MM.1S (cell line): ENCODE results near the gene GALNT9.

Experiments
- DNase-seq: peaks from one replicate; pipeline ENCODE4 v3.0.0-alpha.2; 2015
- H2AFZ ChIP-seq: fragments of 300-600 bp; sonication (generic); 2 replicates; pipeline ENCODE4 v1.6.0; 2016; ENCODE audit warnings: antibody characterized with exemption, low read length
- H3F3A ChIP-seq: fragments of 300-600 bp; sonication (generic); 2 replicates; pipeline ENCODE4 v1.6.1; 2016; ENCODE audit warnings: mild to moderate bottlenecking, antibody characterized with exemption, low read length, moderate library complexity, mixed read lengths; ENCODE audit not compliant: insufficient read depth
- H3K27ac ChIP-seq: fragments of 300-600 bp; sonication (generic); 2 replicates; pipeline ENCODE4 v1.5.1; 2016; ENCODE audit warnings: mild to moderate bottlenecking, low read length
- H3K27me3 ChIP-seq: fragments of 300-600 bp; sonication (generic); replicated peaks from 2 replicates; pipeline ENCODE4 v1.6.0; 2016; ENCODE audit warnings: low read length; ENCODE audit not compliant: insufficient read depth
- H3K36me3 ChIP-seq: fragments of 300-600 bp; sonication (generic); replicated peaks from 2 replicates; pipeline ENCODE4 v1.6.1; 2016; ENCODE audit warnings: mild to moderate bottlenecking, low read length, mixed read lengths; ENCODE audit not compliant: insufficient read depth
- H3K4me1 ChIP-seq: fragments of 300-600 bp; sonication (generic); 2 replicates; pipeline ENCODE4 v1.6.1; 2016; ENCODE audit warnings: low read length, mixed read lengths
- H3K4me2 ChIP-seq: fragments of 300-600 bp; sonication (generic); 2 replicates; pipeline ENCODE4 v1.6.0; 2016; ENCODE audit warnings: low read depth, low read length
- H3K4me3 ChIP-seq: fragments of 300-600 bp; sonication (generic); 2 replicates; pipeline ENCODE4 v1.5.1; 2016; ENCODE audit warnings: low read length, mixed read lengths
- H3K79me2 ChIP-seq: fragments of 300-600 bp; sonication (generic); 2 replicates; pipeline ENCODE4 v1.6.1; 2016; ENCODE audit warnings: mixed run types, low read length, mixed read lengths
- H3K9ac ChIP-seq: fragments of 300-600 bp; sonication (generic); 2 replicates; pipeline ENCODE4 v1.6.1; 2016; ENCODE audit warnings: low read length, mixed read lengths
- H3K9me2 ChIP-seq: fragments of 300-600 bp; sonication (generic); replicated peaks from 2 replicates; pipeline ENCODE4 v1.6.1; 2016; ENCODE audit warnings: mild to moderate bottlenecking, low read length, mixed read lengths; ENCODE audit not compliant: insufficient read depth
- H3K9me3 ChIP-seq: fragments of 300-600 bp; sonication (generic); replicated peaks from 2 replicates; pipeline ENCODE4 v1.6.1; 2016; ENCODE audit warnings: mild to moderate bottlenecking, low read length, mixed read lengths; ENCODE audit not compliant: insufficient read depth
- H4K20me1 ChIP-seq: fragments of 300-600 bp; sonication (generic); 2 replicates; pipeline ENCODE4 v1.6.1; 2016; ENCODE audit warnings: mild to moderate bottlenecking, low read length, moderate library complexity, mixed read lengths; ENCODE audit not compliant: insufficient read depth
- CTCF ChIP-seq: fragments of 300-600 bp; sonication (generic); IDR thresholded peaks from 2 replicates; pipeline ENCODE4 v1.5.1; 2016; ENCODE audit warnings: antibody characterized with exemption, low read length, mixed read lengths
- EZH2 ChIP-seq: fragments of 300-600 bp; sonication (generic); optimal IDR thresholded peaks from 2 replicates; pipeline ENCODE3; 2017; ENCODE audit warnings: low read depth, mild to moderate bottlenecking, antibody characterized with exemption, low read length, mixed read lengths
- EZH2phosphoT487 ChIP-seq: fragments of 300-600 bp; sonication (generic); IDR thresholded peaks from 2 replicates; pipeline ENCODE4 v1.6.1; 2018; ENCODE audit warnings: antibody characterized with exemption, low read length

Gene GALNT9

GRCh38 chr12:132207083-132207775 lies 122.2 kb downstream of the GALNT9 start:
- Histone ChIP-seq H3K27ac (no peak overlapping the region), H2AFZ (no peak overlapping the region), H4K20me1 (no peaks in the 10 kb centered on the region), H3K79me2 (no peaks in the 10 kb centered on the region), H3K36me3 (no peaks in the 10 kb centered on the region), H3K9me2 (no peaks in the 10 kb centered on the region), H3K9ac (no peak overlapping the region), H3K4me3 (no peak overlapping the region), H3F3A (no peaks in the 10 kb centered on the region), H3K4me2 (no peak overlapping the region), H3K27me3 (peaks cover 6% of the 10 kb centered on the region), H3K9me3 (no peaks in the 10 kb centered on the region), H3K4me1 (no peaks in the 10 kb centered on the region)
- DNase-seq = no peak
- no peak for TF ChIP-seq EZH2
- no peak for TF ChIP-seq EZH2phosphoT487

DNA sequence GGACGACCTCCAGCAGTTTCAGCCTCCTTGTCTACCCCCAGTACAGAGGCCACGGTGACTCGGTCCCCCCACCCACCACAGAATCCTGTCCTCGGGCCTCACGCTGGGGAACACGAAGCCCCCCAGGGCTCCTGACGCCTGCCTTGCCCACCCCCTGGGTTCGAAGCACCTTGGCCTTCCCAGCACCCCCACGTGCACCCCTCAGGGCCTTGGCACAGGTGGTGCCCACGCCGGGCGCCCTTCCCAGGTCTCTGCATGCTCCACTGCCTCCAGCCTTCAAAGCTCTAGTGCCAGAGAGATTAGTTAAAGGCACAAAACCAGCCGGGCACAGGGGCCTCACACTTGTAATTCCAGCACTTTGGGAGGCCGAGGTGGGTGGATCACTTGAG lies 123.3 kb downstream of the GALNT9 start:
- H4K20me1 ChIP-seq = no peaks in the 10 kb centered on the region
- H2AFZ ChIP-seq = no peak overlapping the region
- no peaks in the 10 kb centered on the region for H3K9me3 ChIP-seq
- H3K4me3 ChIP-seq = no peak overlapping the region
- H3K4me2 ChIP-seq = no peak overlapping the region
- H3K27ac ChIP-seq = no peak overlapping the region
- peaks cover 10% of the 10 kb centered on the region for H3K27me3 ChIP-seq
- DNase-seq = no peak
- no peaks in the 10 kb centered on the region for H3K79me2 ChIP-seq
- no peak for TF ChIP-seq EZH2phosphoT487
- no peak for TF ChIP-seq CTCF
- no peak for TF ChIP-seq EZH2
- H3K9me2 ChIP-seq = no peaks in the 10 kb centered on the region
- H3F3A ChIP-seq = no peaks in the 10 kb centered on the region
- no peaks in the 10 kb centered on the region for H3K4me1 ChIP-seq
- no peaks in the 10 kb centered on the region for H3K36me3 ChIP-seq
- no peak overlapping the region for H3K9ac ChIP-seq

- no peak for TF ChIP-seq CTCF
- TF ChIP-seq EZH2 = no peak
- TF ChIP-seq EZH2phosphoT487 = no peak
- no peak overlapping the region for H3K4me2 ChIP-seq
- H3F3A ChIP-seq = no peaks in the 10 kb centered on the region
- no peaks in the 10 kb centered on the region for H3K4me1 ChIP-seq
- H3K27ac ChIP-seq = no peak overlapping the region
- no peak overlapping the region for H3K4me3 ChIP-seq
- peaks cover 15% of the 10 kb centered on the region for H3K27me3 ChIP-seq
- H3K79me2 ChIP-seq = no peaks in the 10 kb centered on the region
- H3K36me3 ChIP-seq = no peaks in the 10 kb centered on the region
- H4K20me1 ChIP-seq = no peaks in the 10 kb centered on the region
- no peaks in the 10 kb centered on the region for H3K9me3 ChIP-seq
- DNase-seq = no peak
- no peaks in the 10 kb centered on the region for H3K9me2 ChIP-seq
- no peak overlapping the region for H3K9ac ChIP-seq
- no peak overlapping the region for H2AFZ ChIP-seq
These were observed 123.9 kb downstream of the GALNT9 start for GRCh38 chr12:132205271-132206045.

DNA sequence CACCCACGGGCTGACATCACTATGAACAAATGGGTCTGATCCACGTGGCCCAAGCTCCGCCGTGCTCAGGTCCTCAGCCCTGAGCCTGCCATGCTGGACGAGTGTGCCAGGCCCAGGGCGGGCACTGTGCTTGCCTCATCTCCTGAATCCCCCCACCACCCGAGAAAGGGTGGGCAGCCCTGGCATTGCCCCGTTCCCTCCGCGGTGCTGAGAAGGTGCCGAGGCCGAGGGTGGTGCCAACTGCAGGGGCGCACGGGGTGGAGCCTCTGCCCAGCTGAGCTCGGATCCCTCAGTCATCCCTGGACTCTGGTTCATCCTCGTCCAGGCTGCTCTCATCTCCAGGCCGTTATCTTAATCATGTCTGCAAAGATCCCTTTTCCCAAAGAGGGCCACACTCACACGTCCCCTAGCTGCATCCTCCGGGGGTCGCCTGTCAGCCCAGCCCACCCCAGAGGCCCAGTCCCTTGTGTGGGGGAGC lies 124.6 kb downstream of the GALNT9 start:
- Histone ChIP-seq H3K36me3 (no peaks in the 10 kb centered on the region), H4K20me1 (no peaks in the 10 kb centered on the region), H3F3A (no peaks in the 10 kb centered on the region), H3K4me3 (no peak overlapping the region), H3K9ac (no peak overlapping the region), H2AFZ (no peak overlapping the region), H3K27me3 (peaks cover 17% of the 10 kb centered on the region), H3K27ac (no peak overlapping the region), H3K9me3 (no peaks in the 10 kb centered on the region), H3K9me2 (no peaks in the 10 kb centered on the region), H3K4me1 (no peaks in the 10 kb centered on the region), H3K4me2 (no peak overlapping the region), H3K79me2 (no peaks in the 10 kb centered on the region)
- TF ChIP-seq CTCF (no peak), EZH2phosphoT487 (no peak), EZH2 (no peak)
- no peak for DNase-seq
